Testis (tissue), 3 donors: ENCODE measurements around the gene ACAN. TPM values are rescaled to one million over a fixed set of nuclear protein-coding genes. Genes with fewer than 3 reads are reported as not detected.

ENCODE experiments used
- DNase-seq: peaks from one replicate; pipeline ENCODE4 v3.0.0-alpha.2; 2019
- H3K27ac ChIP-seq, 2 donors: fragments of 200-600 bp; sonication (generic); one replicate each; pipeline ENCODE4 v1.5.1; 2019
- H3K27me3 ChIP-seq: fragments of 200-600 bp; sonication (generic); one replicate; pipeline ENCODE4 v1.5.1; 2019
- H3K36me3 ChIP-seq: fragments of 200-600 bp; sonication (generic); one replicate; pipeline ENCODE4 v1.5.1; 2017; ENCODE audit warnings: low read depth; ENCODE audit errors: missing control alignments
- H3K4me1 ChIP-seq: fragments of 200-600 bp; sonication (generic); one replicate; pipeline ENCODE4 v1.5.1; 2019
- H3K4me3 ChIP-seq, 2 donors: fragments of 200-600 bp; sonication (generic); one replicate each; pipeline ENCODE4 v1.5.1; 2017 to 2019
- H3K9me3 ChIP-seq: fragments of 200-600 bp; sonication (generic); one replicate; pipeline ENCODE4 v1.5.1; 2017
- POLR2A ChIP-seq: fragments of 450-650 bp; IDR thresholded peaks from one replicate; pipeline ENCODE4 v1.6.1; 2017; ENCODE audit warnings: antibody characterized with exemption, mild to moderate bottlenecking, moderate library complexity
- WGBS, 2 donors: methylation state at CpG; one replicate each; pipeline ENCODE4 v1.1.5; 2018; 5-methylcytosine and 5-hydroxymethylcytosine counted together
- intact Hi-C: fragments of 100-400 bp; cut with DNase I; formaldehyde crosslinking; loops from one replicate; pipeline ENCODE4 v1.15.1; 2023; ENCODE audit warnings: low total_unique reads
- polyA plus RNA-seq: library from polyadenylated mRNA; stranded (reverse); fragments of 350-450 nt; fragmentation: Illumina TruSeq; extraction: RNeasy Lipid Tissue Mini Kit (QIAGEN cat#74804); gene quantifications from one replicate; pipeline ENCODE4 v1.2.3, GENCODE V29; 2014; ENCODE audit warnings: low read depth, low replicate concordance; ENCODE audit not compliant: insufficient read depth
- total RNA-seq, 2 donors: library from RNA; depleted of rRNA; stranded (reverse); fragments of >200 nt; gene quantifications; one replicate each; pipeline ENCODE4 v1.2.3, GENCODE V29; 2016
- TF ChIP-seq, protein P1 (sequence below), 3 experiments: fragments of 450-650 bp in 2 of 3; fragments of 200-600 bp in 1 of 3; sonication (generic) in 1 of 3; IDR thresholded peaks; one replicate each; pipeline ENCODE4 v1.5.1; 2016 to 2019; ENCODE audit warnings: antibody characterized with exemption in 3 of 3, mild to moderate bottlenecking in 2 of 3, moderate library complexity in 1 of 3

ACAN gene
- total and polyA plus RNA-seq, 3 donors from 2014 or later: 2.4 to 6.6 (median 4.1) TPM

DNA sequence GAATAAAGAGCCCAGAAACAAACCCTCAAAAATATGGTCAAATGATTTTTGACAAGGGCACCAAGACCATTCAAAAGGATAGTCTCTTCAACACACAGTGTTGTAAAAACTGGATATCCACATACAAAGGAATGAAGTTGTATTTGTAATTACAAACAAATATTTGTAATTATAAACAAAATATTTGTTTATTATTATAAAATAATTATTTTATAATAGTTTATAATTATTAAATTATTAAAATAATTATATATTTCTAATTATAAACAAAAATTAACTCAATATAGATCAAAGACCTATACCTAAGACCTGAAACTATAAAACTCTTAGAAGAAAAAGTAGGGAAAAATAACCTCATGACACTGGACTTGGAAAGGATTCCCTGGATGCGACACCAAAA is 23.3 kb upstream of the ACAN start:
- WGBS, 2 donors: 90 to 97% methylated on average over 1 of the region's 1 CpG
- DNase-seq: no peak
- TF ChIP-seq, protein P1, sequence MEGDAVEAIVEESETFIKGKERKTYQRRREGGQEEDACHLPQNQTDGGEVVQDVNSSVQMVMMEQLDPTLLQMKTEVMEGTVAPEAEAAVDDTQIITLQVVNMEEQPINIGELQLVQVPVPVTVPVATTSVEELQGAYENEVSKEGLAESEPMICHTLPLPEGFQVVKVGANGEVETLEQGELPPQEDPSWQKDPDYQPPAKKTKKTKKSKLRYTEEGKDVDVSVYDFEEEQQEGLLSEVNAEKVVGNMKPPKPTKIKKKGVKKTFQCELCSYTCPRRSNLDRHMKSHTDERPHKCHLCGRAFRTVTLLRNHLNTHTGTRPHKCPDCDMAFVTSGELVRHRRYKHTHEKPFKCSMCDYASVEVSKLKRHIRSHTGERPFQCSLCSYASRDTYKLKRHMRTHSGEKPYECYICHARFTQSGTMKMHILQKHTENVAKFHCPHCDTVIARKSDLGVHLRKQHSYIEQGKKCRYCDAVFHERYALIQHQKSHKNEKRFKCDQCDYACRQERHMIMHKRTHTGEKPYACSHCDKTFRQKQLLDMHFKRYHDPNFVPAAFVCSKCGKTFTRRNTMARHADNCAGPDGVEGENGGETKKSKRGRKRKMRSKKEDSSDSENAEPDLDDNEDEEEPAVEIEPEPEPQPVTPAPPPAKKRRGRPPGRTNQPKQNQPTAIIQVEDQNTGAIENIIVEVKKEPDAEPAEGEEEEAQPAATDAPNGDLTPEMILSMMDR (IDR thresholded peaks at IDR 0.05): no peak
- TF ChIP-seq POLR2A: no peak
- Histone ChIP-seq H3K36me3 (no peaks in the 10 kb centered on the region), H3K4me3 (no peak overlapping the region), H3K9me3 (no peaks in the 10 kb centered on the region), H3K4me1 (no peaks in the 10 kb centered on the region), H3K27me3 (no peaks in the 10 kb centered on the region), H3K27ac (no peak overlapping the region)
- intact Hi-C loops: no loop called here

DNA sequence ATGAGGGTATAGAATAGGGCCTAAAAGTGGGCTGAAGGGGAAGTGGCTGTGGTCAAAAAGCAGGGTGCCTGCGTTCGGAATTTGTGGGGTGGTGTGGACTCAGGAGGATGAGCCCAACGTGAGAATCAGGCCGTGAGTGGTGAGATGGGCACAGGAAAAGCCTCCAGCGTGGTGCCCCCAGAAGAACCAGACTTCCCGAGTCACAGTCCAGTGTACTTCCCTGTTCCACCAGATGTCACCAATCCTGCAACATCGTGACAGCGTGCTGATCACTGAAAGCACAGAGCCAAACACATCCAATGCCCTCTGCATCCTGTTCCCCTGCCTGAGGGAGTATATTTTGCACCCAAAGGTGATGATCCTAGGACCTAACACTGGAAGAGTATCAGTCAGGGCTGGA is 20.8 kb upstream of the ACAN start:
- Histone ChIP-seq H3K9me3 (no peaks in the 10 kb centered on the region), H3K4me1 (no peaks in the 10 kb centered on the region), H3K27ac (no peak overlapping the region), H3K27me3 (no peaks in the 10 kb centered on the region), H3K36me3 (no peaks in the 10 kb centered on the region), H3K4me3 (no peak overlapping the region)
- DNase-seq: no peak
- TF ChIP-seq, protein P1 (IDR thresholded peaks at IDR 0.05): no peak
- intact Hi-C loops: no loop called here
- WGBS, 2 donors: 71 to 76% methylated on average over 8 of the region's 8 CpGs

DNA sequence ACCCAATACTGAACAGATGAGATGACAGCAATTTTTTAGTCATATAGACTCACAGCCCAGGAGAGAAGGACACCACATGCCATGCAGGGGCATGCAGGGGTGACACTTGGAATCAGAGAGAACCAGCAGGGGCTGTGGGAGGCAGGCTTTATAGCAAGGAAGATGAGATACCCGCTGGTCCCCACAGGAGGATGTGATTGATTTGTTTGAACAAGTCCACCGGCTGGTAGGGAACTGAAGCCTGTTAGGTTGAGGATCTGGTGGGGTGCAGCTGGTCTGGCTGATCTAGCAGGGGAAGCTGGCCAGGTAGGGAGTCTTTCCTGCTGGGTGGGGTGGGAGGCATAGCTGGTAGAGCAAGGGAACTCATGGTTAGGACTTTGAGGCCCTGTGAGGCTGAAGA is 18.0 kb upstream of the ACAN start:
- no peaks in the 10 kb centered on the region for H3K36me3 ChIP-seq
- H3K27me3 ChIP-seq: no peaks in the 10 kb centered on the region
- intact Hi-C loops: no loop called here
- no peak overlapping the region for H3K4me3 ChIP-seq
- WGBS, 2 donors: 76 to 82% methylated on average over 2 of the region's 2 CpGs
- no peak overlapping the region for H3K27ac ChIP-seq
- TF ChIP-seq POLR2A: no peak
- TF ChIP-seq, protein P1 (IDR thresholded peaks at IDR 0.05): no peak
- no peak for DNase-seq
- H3K4me1 ChIP-seq: no peaks in the 10 kb centered on the region
- H3K9me3 ChIP-seq: no peaks in the 10 kb centered on the region

DNA sequence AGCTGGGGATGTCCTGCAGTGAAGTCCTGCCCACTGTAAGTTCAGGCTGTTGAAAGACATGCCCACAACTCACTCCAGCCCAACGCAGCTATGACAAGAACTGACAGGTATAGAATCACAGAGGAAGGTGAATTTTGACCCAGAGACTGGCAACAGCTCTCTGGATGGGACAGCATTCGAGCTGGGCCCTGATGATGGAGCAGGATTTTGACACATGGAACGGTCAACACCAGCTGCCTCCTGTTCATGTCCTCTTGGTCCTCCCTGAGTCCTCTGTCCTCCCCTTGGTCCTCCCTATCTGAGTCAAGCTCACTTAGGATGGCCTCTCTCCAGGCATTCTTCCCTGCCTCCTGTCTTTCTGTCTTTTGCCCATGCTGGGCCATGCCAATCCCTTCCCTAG is 15.2 kb upstream of the ACAN start:
- intact Hi-C loops: no loop called here
- no peak overlapping the region for H3K4me3 ChIP-seq
- H3K4me1 ChIP-seq: no peaks in the 10 kb centered on the region
- no peaks in the 10 kb centered on the region for H3K36me3 ChIP-seq
- H3K27ac ChIP-seq: no peak overlapping the region
- no peaks in the 10 kb centered on the region for H3K27me3 ChIP-seq
- 96 to 98% methylated on average over 3 of the region's 3 CpGs for WGBS, 2 donors
- no peaks in the 10 kb centered on the region for H3K9me3 ChIP-seq
- TF ChIP-seq, protein P1 (IDR thresholded peaks at IDR 0.05): no peak
- no peak for TF ChIP-seq POLR2A
- no peak for DNase-seq

DNA sequence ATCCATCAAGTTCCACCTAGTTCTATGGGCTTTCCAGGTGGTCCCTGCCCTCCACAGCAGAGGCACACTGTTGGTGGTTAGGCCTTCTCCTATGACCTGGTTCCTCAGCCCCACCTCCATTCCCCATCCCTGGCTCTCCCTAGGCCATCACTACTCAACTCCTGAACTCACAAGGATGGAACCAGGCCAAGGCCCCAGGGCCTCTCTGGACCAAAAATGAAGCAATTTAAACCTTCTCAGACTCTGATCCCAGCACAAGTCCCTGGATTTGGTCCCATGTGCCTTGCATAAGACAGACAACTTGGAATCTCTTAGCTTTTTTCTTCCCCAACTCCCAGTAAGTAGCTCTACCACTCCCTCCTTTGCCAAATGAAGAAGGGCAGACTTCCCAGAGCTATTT is 14.4 kb upstream of the ACAN start:
- Histone ChIP-seq H3K9me3 (no peaks in the 10 kb centered on the region), H3K27ac (no peak overlapping the region), H3K36me3 (no peaks in the 10 kb centered on the region), H3K4me3 (no peak overlapping the region), H3K4me1 (no peaks in the 10 kb centered on the region), H3K27me3 (no peaks in the 10 kb centered on the region)
- no peak for DNase-seq
- no peak for TF ChIP-seq POLR2A
- TF ChIP-seq, protein P1 (IDR thresholded peaks at IDR 0.05): no peak
- intact Hi-C loops: no loop called here
